HepG2 (cell line): ENCODE measurements around the gene AFAP1. TPM values are rescaled to one million over a fixed set of nuclear protein-coding genes. Genes with fewer than 3 reads are reported as not detected.

Experiments
- BCL6 ChIP-seq: IDR thresholded peaks from 2 replicates; pipeline ENCODE4 v1.6.1; 2016; ENCODE audit warnings: missing genetic modification reagents, missing compliant biosample characterization
- FOXK1 ChIP-seq: sonication (generic); formaldehyde crosslinking; IDR thresholded peaks from 2 replicates; pipeline ENCODE4 v1.4.0; 2020; ENCODE audit warnings: low read depth, missing genetic modification reagents, borderline replicate concordance
- GPN1 ChIP-seq: sonication (generic); formaldehyde crosslinking; IDR thresholded peaks from 2 replicates; pipeline ENCODE4 v1.5.1; 2020; ENCODE audit warnings: missing genetic modification reagents, borderline replicate concordance
- HNF4G ChIP-seq, 2 experiments: sonication (generic) in 1 of 2; formaldehyde crosslinking in 1 of 2; IDR thresholded peaks; 2 replicates each; pipeline versions ENCODE4 v1.4.0 to v1.6.1; 2011 to 2020; ENCODE audit warnings: borderline replicate concordance in 2 of 2, low read depth in 2 of 2, mild to moderate bottlenecking in 2 of 2, low read length in 1 of 2, missing genetic modification reagents in 1 of 2, moderate library complexity in 1 of 2
- MIXL1 ChIP-seq: IDR thresholded peaks from 2 replicates; pipeline ENCODE4 v1.6.1; 2016
- RNF2 ChIP-seq: fragments of 450-650 bp; conservative IDR thresholded peaks from 2 replicates; pipeline ENCODE4 v1.6.1; 2016; ENCODE audit warnings: low read depth
- SOX5 ChIP-seq: IDR thresholded peaks from 2 replicates; pipeline ENCODE4 v1.6.1; 2016; ENCODE audit warnings: borderline replicate concordance
- ZNF383 ChIP-seq: sonication (generic); formaldehyde crosslinking; IDR thresholded peaks from 2 replicates; pipeline ENCODE4 v1.4.0; 2020; ENCODE audit warnings: missing genetic modification reagents, mild to moderate bottlenecking, borderline replicate concordance
- ZNF841 ChIP-seq: sonication (generic); formaldehyde crosslinking; IDR thresholded peaks from 2 replicates; pipeline ENCODE4 v1.8.1; 2023; ENCODE audit warnings: missing genetic modification reagents, borderline replicate concordance
- ZSCAN31 ChIP-seq: sonication (generic); formaldehyde crosslinking; IDR thresholded peaks from 2 replicates; pipeline ENCODE4 v1.5.0; 2020; ENCODE audit warnings: low read depth, mild to moderate bottlenecking, missing genetic modification reagents
- polyA plus RNA-seq, 8 experiments: library from polyadenylated mRNA; depleted of rRNA in 3 of 8; stranded (reverse) in 7 of 8; unstranded in 1 of 8; fragments of >200 nt; fragmentation: Illumina TruSeq in 4 of 8; extraction: Trizol in 4 of 8; gene quantifications; 2 replicates each; pipeline versions ENCODE4 v1.2.1 to v1.2.3, GENCODE V29; 2011 to 2016; ENCODE audit warnings: low read depth in 4 of 8, missing spikeins in 1 of 8, mixed read lengths in 1 of 8; ENCODE audit not compliant: insufficient read depth in 1 of 8
- total RNA-seq, 5 experiments: library from RNA; depleted of rRNA; stranded (reverse); fragments of >200 nt; fragmentation: Illumina TruSeq; extraction: Trizol; gene quantifications; 2 replicates each; pipeline ENCODE4 v1.2.3, GENCODE V29; 2016; ENCODE audit warnings: low read depth in 1 of 5
- TF ChIP-seq, protein P1 (sequence below): sonication (generic); formaldehyde crosslinking; conservative IDR thresholded peaks from 2 replicates; pipeline ENCODE4 v1.4.0; 2020; ENCODE audit warnings: mild to moderate bottlenecking, missing genetic modification reagents, moderate library complexity
- TF ChIP-seq, protein P2 (sequence below): sonication (generic); formaldehyde crosslinking; conservative IDR thresholded peaks from 2 replicates; pipeline ENCODE4 v1.4.0; 2020; ENCODE audit warnings: missing genetic modification reagents
- TF ChIP-seq, protein P3 (sequence below): IDR thresholded peaks from 2 replicates; pipeline ENCODE4 v1.4.0; 2020; ENCODE audit warnings: mild to moderate bottlenecking, missing genetic modification reagents
- TF ChIP-seq, protein P4 (sequence below): sonication (generic); formaldehyde crosslinking; IDR thresholded peaks from 2 replicates; pipeline ENCODE4 v1.4.0; 2020; ENCODE audit warnings: missing genetic modification reagents
- TF ChIP-seq, protein P5 (sequence below): sonication (generic); formaldehyde crosslinking; IDR thresholded peaks from 2 replicates; pipeline ENCODE4 v1.8.1; 2022; ENCODE audit warnings: low read depth, mild to moderate bottlenecking, missing genetic modification reagents

AFAP1 gene
- total and polyA plus RNA-seq, 2 of the 13 experiments (the other 11 are each of a cell fraction or from before 2014, with no cell fraction given), result 2.5 TPM

DNA sequence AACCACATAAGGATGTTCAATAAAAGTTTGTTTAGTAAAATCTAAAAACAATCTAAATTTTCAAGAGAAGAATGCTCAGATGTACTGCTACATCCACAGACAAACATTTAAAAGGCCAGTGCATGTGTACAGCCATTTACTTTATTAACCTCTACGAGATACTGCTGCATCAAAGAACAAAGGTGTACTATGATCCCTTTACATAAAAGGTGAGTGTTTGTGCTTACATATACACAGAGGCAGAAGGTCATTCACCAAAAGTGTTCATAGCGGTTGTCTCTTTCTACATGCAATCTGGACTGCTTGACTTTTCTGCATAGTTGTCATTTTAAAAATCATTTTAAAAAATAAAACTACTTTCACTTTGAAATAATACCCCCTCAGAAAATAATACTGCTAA, 81.7 kb downstream of the AFAP1 start (continued):
- TF ChIP-seq, protein P1, sequence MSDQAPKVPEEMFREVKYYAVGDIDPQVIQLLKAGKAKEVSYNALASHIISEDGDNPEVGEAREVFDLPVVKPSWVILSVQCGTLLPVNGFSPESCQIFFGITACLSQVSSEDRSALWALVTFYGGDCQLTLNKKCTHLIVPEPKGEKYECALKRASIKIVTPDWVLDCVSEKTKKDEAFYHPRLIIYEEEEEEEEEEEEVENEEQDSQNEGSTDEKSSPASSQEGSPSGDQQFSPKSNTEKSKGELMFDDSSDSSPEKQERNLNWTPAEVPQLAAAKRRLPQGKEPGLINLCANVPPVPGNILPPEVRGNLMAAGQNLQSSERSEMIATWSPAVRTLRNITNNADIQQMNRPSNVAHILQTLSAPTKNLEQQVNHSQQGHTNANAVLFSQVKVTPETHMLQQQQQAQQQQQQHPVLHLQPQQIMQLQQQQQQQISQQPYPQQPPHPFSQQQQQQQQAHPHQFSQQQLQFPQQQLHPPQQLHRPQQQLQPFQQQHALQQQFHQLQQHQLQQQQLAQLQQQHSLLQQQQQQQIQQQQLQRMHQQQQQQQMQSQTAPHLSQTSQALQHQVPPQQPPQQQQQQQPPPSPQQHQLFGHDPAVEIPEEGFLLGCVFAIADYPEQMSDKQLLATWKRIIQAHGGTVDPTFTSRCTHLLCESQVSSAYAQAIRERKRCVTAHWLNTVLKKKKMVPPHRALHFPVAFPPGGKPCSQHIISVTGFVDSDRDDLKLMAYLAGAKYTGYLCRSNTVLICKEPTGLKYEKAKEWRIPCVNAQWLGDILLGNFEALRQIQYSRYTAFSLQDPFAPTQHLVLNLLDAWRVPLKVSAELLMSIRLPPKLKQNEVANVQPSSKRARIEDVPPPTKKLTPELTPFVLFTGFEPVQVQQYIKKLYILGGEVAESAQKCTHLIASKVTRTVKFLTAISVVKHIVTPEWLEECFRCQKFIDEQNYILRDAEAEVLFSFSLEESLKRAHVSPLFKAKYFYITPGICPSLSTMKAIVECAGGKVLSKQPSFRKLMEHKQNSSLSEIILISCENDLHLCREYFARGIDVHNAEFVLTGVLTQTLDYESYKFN, result peak; percentile 88
- TF ChIP-seq FOXK1 (CRISPR knock-in tag), result 0 out of 2 replicates have a peak, but pooled peaks have one; percentile 10
- peak; percentile 57; the same call in 1 of the 2 replicates for TF ChIP-seq MIXL1 (CRISPR knock-in tag)
- TF ChIP-seq ZNF841 (CRISPR knock-in tag), result no peak
- no peak for TF ChIP-seq GPN1 (CRISPR knock-in tag)
- TF ChIP-seq, protein P2, sequence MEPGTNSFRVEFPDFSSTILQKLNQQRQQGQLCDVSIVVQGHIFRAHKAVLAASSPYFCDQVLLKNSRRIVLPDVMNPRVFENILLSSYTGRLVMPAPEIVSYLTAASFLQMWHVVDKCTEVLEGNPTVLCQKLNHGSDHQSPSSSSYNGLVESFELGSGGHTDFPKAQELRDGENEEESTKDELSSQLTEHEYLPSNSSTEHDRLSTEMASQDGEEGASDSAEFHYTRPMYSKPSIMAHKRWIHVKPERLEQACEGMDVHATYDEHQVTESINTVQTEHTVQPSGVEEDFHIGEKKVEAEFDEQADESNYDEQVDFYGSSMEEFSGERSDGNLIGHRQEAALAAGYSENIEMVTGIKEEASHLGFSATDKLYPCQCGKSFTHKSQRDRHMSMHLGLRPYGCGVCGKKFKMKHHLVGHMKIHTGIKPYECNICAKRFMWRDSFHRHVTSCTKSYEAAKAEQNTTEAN (CRISPR knock-in tag), result no peak; the same call in 1 of the 2 replicates
- peak; percentile 66 for TF ChIP-seq BCL6 (CRISPR knock-in tag)
- TF ChIP-seq, protein P3, sequence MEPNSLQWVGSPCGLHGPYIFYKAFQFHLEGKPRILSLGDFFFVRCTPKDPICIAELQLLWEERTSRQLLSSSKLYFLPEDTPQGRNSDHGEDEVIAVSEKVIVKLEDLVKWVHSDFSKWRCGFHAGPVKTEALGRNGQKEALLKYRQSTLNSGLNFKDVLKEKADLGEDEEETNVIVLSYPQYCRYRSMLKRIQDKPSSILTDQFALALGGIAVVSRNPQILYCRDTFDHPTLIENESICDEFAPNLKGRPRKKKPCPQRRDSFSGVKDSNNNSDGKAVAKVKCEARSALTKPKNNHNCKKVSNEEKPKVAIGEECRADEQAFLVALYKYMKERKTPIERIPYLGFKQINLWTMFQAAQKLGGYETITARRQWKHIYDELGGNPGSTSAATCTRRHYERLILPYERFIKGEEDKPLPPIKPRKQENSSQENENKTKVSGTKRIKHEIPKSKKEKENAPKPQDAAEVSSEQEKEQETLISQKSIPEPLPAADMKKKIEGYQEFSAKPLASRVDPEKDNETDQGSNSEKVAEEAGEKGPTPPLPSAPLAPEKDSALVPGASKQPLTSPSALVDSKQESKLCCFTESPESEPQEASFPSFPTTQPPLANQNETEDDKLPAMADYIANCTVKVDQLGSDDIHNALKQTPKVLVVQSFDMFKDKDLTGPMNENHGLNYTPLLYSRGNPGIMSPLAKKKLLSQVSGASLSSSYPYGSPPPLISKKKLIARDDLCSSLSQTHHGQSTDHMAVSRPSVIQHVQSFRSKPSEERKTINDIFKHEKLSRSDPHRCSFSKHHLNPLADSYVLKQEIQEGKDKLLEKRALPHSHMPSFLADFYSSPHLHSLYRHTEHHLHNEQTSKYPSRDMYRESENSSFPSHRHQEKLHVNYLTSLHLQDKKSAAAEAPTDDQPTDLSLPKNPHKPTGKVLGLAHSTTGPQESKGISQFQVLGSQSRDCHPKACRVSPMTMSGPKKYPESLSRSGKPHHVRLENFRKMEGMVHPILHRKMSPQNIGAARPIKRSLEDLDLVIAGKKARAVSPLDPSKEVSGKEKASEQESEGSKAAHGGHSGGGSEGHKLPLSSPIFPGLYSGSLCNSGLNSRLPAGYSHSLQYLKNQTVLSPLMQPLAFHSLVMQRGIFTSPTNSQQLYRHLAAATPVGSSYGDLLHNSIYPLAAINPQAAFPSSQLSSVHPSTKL (CRISPR knock-in tag), result peak; percentile 77
- TF ChIP-seq ZNF383 (CRISPR knock-in tag), result no peak
- TF ChIP-seq, protein P4, sequence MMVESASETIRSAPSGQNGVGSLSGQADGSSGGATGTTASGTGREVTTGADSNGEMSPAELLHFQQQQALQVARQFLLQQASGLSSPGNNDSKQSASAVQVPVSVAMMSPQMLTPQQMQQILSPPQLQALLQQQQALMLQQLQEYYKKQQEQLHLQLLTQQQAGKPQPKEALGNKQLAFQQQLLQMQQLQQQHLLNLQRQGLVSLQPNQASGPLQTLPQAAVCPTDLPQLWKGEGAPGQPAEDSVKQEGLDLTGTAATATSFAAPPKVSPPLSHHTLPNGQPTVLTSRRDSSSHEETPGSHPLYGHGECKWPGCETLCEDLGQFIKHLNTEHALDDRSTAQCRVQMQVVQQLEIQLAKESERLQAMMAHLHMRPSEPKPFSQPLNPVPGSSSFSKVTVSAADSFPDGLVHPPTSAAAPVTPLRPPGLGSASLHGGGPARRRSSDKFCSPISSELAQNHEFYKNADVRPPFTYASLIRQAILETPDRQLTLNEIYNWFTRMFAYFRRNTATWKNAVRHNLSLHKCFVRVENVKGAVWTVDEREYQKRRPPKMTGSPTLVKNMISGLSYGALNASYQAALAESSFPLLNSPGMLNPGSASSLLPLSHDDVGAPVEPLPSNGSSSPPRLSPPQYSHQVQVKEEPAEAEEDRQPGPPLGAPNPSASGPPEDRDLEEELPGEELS (CRISPR knock-in tag), result peak; percentile 71
- peak; percentile 48; the same call in 1 of the 2 replicates for TF ChIP-seq HNF4G (IDR thresholded peaks at IDR 0.05; ENCODE audit: borderline replicate concordance, low read depth, low read length)
- TF ChIP-seq HNF4G (CRISPR knock-in tag; IDR thresholded peaks at IDR 0.05; ENCODE audit: borderline replicate concordance, low read depth), result no peak
- peak; percentile 93 for TF ChIP-seq SOX5 (CRISPR knock-in tag)
- no peak for TF ChIP-seq RNF2
- TF ChIP-seq, protein P5, sequence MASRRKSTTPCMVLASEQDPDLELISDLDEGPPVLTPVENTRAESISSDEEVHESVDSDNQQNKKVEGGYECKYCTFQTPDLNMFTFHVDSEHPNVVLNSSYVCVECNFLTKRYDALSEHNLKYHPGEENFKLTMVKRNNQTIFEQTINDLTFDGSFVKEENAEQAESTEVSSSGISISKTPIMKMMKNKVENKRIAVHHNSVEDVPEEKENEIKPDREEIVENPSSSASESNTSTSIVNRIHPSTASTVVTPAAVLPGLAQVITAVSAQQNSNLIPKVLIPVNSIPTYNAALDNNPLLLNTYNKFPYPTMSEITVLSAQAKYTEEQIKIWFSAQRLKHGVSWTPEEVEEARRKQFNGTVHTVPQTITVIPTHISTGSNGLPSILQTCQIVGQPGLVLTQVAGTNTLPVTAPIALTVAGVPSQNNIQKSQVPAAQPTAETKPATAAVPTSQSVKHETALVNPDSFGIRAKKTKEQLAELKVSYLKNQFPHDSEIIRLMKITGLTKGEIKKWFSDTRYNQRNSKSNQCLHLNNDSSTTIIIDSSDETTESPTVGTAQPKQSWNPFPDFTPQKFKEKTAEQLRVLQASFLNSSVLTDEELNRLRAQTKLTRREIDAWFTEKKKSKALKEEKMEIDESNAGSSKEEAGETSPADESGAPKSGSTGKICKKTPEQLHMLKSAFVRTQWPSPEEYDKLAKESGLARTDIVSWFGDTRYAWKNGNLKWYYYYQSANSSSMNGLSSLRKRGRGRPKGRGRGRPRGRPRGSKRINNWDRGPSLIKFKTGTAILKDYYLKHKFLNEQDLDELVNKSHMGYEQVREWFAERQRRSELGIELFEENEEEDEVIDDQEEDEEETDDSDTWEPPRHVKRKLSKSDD (CRISPR knock-in tag), result no peak
- TF ChIP-seq ZSCAN31 (CRISPR knock-in tag), result 0 out of 2 replicates have a peak, but pooled peaks have one; percentile 42
